Stimulated activated CD8-positive, alpha-beta memory T cell treated with anti-CD3 and anti-CD28 coated beads, Interleukin-4, amount 100 ng/mL, for 4 hours (primary cell): ENCODE results near the gene PSME4.

ENCODE experiments used
- DNase-seq, 2 donors: peaks; one replicate each; pipeline ENCODE4 v3.0.0-alpha.2; 2020; ENCODE audit warnings: low read depth in 2 of 2, low spot score in 1 of 2

The PSME4 gene, protein sequence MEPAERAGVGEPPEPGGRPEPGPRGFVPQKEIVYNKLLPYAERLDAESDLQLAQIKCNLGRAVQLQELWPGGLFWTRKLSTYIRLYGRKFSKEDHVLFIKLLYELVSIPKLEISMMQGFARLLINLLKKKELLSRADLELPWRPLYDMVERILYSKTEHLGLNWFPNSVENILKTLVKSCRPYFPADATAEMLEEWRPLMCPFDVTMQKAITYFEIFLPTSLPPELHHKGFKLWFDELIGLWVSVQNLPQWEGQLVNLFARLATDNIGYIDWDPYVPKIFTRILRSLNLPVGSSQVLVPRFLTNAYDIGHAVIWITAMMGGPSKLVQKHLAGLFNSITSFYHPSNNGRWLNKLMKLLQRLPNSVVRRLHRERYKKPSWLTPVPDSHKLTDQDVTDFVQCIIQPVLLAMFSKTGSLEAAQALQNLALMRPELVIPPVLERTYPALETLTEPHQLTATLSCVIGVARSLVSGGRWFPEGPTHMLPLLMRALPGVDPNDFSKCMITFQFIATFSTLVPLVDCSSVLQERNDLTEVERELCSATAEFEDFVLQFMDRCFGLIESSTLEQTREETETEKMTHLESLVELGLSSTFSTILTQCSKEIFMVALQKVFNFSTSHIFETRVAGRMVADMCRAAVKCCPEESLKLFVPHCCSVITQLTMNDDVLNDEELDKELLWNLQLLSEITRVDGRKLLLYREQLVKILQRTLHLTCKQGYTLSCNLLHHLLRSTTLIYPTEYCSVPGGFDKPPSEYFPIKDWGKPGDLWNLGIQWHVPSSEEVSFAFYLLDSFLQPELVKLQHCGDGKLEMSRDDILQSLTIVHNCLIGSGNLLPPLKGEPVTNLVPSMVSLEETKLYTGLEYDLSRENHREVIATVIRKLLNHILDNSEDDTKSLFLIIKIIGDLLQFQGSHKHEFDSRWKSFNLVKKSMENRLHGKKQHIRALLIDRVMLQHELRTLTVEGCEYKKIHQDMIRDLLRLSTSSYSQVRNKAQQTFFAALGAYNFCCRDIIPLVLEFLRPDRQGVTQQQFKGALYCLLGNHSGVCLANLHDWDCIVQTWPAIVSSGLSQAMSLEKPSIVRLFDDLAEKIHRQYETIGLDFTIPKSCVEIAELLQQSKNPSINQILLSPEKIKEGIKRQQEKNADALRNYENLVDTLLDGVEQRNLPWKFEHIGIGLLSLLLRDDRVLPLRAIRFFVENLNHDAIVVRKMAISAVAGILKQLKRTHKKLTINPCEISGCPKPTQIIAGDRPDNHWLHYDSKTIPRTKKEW (N-terminal part only)

DNA sequence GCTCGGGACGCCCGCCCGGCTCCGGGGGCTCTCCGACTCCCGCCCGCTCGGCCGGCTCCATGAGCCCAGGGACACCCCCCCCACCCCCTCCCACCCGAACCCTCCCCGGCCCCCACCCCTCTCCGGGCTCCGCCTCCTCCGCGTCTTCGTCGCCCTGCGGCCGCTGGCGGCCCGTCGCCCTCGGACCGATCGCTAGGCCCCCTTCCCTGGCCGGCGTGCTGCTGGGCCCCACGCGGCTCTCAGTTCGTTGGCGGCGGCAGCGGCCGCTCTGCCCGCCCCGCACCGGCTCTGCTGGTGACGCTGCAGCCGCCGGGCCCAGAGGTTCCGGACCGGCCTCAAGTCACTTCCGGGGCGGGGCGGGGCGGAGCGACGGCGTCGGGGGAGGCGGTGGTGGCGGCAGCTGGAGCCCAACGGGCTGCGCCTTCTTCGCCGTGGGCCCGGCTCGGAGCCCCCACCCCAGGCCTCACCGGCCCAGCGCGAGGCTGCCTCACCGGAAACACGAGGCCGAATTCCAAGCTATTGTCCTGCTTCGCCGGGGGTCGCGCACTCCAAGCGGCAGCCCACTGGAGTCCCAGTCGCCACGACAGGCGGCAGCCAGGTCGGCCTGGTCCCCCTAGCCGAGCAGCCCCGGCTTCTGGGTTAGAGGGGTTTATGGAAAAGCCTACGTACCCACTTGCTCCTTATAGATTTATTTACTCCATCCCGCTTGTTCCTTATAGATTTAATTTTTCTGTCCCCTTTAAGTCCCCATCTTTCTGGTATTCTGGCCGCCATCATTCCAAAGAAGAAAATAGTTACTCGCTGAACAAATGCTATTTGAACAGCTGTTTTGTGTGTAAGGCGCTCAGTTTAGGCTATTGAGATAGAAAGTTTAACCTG, at the start of gene PSME4:
Gene PSME4, minus strand, starts transcription at position 270 of the 879 bp plus-strand sequence. Its CDS starts 209 bp downstream, at position 61.
- peak; percentile 87 to 90 for DNase-seq

DNA sequence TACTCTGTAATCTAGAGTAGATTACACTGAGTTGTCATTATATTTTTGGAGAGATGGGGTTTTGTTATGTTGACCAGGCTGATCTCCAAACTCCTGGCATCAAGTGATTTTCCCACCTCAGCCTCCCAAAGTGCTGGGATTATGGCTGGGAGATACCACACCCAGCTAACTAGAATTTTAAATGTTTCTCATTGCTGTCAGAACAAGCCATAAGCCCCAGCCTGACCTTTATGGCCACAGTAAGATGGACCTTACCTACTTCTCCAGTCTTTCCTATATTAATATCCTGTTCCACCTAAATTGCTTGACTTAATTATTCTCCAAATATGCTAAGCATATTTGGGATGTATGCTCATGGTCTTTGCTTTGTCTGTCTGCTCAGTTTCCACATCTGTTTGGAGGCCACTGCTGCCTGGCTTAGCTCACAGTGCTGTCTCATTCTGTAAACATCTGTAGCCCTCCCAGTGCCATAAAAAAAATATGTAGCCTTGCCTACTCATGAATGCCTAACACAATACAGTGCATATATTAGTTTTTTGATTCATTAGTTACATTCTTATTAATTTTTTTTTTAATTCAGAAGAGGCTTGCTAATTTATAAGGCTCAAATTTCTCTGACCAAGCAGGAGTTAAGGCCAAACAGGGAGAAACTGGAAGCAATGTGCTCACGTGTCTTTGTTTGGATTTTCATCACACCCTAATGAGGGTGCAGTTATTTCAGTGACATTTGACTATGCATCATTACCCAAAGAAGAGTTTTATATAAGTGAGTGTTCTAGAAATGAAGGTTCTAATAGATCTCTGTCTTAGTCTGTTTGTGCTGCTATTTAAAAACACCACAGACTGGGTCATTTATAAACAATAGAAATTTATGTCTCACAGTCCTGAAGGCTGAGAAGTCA, 45.3 kb upstream of the PSME4 start:
- no peak for DNase-seq

DNA sequence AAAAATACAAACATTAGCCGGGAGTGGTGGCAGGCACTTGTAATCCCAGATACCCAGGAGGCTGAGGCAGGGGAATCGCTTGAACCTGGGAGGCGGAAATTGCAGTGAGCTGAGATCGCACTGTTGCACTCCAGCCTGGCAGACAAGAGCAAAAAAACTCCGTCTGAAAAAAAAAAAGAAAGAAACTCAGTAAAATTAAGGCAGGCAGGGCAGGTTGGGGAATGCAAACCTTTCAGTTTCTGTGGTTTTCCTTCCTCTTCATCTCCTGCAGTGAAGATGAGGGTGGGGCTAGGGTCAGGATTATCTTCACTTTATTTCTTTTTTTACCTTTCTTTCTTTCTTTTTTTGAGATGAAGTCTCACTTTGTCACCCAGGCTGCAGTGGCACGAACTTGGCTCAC, 43.2 kb upstream of the PSME4 start:
- no peak for DNase-seq

DNA sequence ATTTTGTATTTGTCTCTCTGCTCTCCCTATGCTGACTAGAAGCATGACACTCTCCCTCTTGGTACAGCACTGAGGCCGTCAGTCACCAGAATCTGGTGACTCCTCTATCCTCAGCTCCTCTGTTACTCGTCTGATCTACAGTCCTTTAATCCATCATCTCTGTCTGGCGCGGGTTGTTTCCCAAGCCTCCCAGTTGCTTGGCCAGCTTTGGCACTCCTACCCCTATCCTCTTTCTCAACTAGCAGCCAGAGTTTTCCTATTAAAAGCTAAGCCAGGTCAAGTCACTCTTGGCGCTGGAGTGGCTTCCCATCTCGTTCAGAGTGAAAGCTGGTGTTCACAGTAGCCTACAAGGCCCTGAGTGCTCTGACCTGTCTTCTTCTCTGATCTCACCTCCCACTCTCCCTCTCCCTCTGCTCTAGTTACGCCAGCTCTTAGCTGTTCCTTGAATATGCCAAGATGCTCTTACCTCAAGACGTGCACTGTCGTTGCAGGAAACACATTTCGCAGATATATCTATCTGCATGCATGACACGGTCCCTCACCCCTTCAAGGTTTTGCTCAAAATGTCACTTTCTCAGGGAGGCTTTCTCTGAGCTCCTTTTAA, 41.8 kb upstream of the PSME4 start:
- DNase-seq: no peak

DNA sequence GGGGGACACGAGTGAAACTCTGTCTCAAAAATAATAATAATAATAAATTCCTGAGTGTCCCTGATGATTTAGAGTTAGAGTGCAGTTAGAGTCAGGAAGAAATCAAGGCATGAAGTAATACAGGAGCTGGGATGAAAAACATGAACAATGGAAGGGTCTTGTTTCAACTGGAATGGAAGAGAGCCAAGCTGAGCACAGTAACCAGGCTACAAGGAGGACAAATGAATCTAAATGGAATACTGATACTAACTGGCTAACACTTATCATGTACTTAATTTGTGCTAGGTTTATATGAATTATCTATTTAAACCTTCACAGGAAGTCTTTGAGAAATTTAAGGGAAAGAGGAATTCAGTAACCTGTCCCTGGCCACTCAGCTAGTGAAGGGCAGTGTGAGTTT, 38.8 kb upstream of the PSME4 start:
- DNase-seq: no peak

DNA sequence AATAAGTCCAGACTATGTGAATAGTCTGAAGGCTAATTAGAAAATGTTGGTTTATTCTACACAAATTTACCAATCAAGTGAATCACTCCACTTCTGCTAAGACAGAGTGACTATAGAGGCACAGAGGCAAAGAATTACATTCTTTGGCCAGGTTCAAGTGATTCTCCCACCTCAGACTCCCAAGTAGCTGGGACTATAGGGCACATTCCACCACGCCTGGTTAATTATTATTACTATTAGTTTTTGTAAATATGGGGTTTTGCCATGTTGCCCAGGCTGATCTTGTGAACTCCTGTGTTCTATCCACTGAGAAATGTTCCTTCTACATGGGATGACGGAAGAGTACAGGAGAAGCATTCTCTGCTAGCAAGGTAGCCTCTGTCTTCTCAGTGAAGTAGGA, 37.6 kb upstream of the PSME4 start:
- no peak for DNase-seq

DNA sequence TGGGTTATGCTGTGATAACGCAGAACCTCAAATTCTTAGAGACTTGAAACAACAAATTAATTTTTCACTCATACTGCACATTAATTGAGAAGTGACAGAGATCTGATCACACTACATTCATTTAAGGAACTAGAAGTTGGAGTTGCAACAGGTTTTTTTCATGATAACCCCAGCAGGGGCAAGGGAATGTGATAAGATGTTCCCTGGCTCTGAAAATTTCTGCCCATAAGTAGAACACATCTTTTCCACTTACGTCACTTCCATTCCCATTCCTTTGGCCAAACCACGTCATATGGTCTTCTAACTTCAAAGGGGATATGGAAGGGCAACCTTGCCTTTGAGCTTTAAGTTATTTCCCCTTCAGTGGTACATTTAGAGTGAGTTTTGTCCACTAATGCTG, 29.7 kb upstream of the PSME4 start:
- DNase-seq: no peak

DNA sequence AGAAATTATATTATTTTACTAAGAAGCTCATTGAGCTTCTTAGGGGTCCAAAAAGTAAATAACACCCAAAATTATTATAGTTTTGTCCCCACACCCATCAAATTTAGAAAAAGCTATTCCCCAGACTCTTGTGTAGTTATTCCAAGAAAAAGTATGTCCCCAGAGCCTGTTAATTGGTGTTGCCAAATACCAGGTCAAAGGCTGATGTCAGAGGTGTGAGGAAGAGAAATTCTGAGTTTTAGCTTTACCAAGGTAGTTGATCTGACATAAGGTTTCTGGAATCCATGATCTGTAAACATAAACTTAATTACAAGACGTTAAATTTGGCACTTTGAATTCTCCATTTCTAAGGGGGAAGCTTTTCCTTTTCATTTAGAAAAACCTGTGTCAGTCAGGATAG, 29.3 kb upstream of the PSME4 start:
- no peak for DNase-seq

DNA sequence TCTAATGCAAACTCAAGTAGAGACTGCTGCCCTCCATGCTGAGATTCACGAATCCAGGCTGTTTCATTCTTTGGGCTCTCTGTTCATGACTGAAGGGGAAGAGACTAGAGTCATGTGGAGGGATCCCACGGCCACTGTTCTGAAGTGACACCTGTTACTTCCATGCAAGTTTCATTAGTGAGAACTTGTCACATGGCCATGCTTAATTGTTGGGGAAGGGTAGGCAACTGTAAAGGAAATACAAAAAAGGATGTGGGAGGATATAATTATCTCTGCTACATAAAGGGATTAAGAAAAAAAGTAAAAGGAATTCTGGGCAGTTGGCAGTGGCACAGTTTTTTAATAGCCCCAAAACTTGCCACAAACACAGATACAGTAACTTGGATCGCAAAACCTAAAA, 28.0 kb upstream of the PSME4 start:
- DNase-seq: no peak

DNA sequence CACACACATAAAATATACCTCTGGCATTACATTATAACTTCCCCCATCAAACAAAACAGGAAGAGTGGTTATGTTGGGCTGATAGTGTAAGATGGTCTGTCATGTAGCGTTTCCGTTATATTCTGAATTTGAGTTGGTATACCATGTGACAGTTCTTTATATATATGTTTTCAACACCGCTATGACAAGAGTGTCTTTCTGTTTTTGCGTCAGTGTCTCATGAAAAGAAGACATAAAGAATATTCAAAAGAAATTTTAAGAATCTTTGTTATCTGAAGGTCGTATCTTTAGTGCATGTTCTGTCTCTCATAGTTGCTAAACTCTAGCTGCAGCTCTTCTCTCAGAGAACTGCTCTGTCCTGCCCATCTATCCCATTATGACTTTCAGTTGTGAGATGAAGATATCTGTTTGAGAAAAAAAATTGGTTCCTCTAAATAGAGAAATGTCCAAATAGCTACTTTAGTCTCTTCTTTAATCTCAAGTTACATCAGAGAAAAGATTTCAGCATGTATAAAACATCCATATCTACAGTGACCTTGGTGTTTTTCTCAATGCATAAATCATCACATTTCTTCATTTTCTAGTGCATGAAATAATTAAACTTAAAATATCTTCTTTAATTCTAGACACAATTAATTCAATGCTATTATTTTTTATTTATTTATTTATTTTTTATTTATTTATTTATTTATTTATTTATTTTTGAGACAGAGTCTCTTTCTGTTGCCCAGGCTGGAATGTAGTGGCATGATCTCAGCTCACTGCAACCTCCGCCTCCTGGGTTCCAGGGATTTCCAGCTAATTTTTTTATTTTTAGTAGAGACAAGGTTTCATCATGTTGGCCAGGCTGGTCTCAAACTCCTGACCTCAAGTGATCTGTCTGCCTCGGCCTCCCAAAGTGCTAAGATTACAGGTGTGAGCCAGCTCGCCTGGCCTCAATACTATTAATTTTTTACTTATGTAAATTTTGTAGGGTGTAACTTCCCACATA, 24.3 kb upstream of the PSME4 start:
- no peak for DNase-seq

DNA sequence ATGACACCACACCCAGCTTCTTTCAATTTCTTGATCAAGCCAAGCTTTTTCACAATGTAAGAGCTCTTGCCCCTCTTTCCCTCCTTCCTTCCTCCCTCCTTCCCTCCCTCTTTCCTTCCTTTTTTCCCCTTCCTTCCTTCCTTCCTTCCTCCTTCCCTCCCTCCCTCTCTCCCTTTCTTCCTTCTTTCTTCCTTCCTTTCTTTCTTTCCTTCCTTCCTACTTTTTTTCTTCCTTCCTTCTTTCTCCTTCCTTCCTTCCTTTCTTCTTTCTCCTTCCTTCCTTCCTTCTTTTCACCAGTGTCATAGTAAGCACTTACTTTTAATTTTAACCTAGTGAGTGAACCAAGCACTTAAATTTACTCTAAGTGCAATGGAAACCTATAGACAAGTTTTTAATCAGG, 21.2 kb upstream of the PSME4 start:
- no peak for DNase-seq

DNA sequence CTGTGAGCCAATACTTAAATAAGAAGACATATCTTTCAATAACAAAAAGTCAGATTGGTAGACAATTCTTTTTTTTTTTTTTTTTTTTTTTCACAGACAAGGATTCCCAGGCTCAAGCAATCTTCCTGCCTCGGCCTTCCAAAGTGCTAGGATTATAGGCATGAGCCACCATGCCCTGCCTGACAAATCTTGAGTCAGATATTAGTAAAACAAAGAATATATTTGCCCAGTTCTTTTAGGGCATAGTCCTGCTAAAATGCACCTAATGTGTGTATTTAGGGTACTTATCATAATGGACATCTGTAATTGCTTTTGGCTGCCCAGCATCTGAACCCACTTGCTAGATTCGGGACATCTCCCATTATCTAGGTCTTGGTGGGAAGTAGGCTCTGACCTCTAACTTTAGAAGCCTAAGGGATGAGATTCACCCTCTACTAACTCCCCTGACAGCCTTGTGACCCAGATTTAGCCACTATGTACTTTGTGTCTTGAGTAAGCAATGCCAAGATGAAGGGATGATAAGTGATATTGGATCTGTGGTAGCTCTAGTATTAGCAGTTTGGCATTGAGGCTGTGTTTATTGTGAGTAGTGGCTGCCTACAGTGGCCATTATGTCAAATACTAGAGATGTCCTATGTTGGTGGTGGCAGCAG, 18.5 kb upstream of the PSME4 start:
- DNase-seq: no peak

DNA sequence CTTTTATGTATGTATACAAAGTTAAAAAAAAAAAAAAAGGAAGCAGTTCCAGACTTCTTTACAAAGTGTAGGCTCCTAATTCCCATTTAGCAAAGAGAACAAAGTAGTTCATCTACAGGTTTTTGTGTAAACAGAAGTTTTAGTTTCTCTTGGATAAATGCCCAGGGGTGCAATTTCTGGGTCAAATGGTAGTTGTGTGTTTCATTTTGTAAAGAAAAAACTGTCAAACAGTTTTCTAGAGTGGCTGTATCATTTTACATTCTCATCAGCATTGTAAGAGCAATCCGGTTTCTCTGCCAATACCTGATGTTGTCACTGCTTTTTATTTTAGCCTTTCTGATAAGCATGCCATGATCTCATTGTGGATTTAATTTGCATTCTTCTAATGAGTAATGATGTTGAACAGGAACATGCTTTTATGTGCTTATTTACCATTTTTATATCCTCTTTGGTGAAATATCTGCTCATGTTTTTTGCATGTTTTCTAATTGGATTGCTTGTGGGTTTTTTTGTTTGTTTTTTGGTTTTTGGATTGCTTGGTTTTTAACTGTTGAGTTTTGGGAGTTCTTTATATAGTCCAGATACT, 16.6 kb upstream of the PSME4 start:
- no peak for DNase-seq

DNA sequence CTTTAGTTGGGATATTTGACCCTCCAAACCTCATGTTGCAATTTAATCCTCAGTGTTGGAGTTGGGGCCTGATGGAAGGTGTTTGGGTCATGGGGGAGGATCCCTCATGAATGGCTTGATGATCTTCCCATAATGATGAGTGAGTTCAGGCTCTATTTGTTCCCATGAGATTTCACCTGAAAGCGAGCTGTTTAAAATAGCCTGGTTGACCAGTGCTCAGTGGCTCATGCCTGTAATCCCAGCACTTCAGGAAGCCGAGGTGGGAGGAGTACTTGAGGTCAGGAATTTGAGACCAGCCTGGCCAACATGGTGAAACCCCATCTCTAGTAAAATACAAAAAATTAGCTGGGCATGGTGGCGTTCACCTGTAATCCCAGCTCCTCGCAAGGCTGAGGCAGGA, 14.9 kb upstream of the PSME4 start:
- DNase-seq: no peak

DNA sequence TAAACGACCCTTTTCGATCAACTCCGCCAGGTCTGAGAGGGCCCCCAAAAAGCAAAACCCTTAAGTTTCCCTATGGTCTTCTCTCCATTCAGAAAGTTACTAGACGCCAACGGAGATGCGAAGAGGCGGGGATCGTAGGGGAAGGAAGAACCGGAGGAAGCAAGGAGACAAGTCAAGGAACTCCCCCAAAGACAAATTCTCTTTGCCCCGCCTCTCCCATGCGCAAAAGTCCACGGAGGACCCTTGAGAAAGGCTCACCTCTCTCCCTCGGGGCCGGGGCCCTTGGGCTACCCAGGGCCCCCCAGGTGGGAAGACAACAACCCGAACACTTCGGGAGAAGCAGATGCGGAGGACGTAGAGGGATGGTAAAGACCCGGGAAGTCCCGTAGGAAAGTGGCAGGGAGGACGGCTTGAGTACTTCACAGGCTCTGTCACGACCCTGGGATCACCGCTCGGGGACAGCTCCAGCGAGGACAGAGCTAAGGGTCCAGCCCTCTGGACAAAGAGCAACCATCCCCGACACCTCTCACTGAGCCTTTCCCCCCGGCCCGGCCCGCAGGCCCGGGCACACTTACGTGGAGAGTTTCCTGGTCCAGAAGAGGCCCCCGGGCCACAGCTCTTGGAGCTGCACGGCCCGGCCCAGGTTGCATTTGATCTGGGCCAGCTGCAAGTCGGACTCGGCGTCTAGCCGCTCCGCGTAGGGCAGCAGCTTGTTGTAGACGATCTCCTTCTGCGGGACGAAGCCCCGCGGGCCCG, 647 bp downstream of the PSME4 start:
- DNase-seq: no peak

DNA sequence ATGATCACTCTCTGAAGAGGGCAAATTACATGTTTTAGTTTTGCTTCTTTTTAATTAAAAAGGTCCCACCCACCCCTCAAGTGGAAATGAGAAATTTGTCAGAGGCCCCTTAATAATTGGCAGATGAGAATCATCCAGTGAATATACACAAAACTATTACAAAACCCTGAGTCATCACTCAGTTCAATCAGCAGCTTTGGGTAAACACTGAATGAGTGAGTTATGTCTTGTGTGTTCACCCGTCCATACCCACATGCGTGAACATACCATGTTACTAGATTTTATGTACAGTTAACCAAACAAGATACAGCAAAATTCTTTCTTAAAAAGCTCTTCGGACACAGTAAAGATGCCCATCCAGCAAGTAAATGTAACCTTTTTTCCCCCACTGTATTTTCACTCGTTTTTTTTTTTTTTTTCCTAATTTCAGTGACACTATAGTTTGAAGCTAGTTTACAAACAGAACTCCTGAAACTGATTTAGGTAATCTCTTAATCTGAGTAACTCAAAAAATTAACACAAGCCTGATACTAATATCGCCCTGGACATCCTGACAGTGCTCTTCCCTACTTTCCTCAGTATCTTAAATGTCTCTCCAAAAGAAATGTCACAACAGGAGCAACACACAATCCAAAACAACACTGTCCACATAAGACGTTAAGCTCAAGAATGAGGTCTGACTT, 1.4 kb downstream of the PSME4 start:
- no peak for DNase-seq
